Stimulated activated CD8-positive, alpha-beta memory T cell treated with anti-CD3 and anti-CD28 coated beads, Interleukin-7, amount 100 ng/mL, for 24 hours (primary cell): ENCODE measurements around the gene PIGA.
"Not testable (repeated sequence)": the region's sequence is repeated elsewhere in the genome, so short reads cannot be mapped to it uniquely, and the experiment has no call there.

Source experiments
- DNase-seq: peaks from one replicate; pipeline ENCODE4 v3.0.0-alpha.2; 2020; ENCODE audit warnings: low read depth

The PIGA gene

DNA sequence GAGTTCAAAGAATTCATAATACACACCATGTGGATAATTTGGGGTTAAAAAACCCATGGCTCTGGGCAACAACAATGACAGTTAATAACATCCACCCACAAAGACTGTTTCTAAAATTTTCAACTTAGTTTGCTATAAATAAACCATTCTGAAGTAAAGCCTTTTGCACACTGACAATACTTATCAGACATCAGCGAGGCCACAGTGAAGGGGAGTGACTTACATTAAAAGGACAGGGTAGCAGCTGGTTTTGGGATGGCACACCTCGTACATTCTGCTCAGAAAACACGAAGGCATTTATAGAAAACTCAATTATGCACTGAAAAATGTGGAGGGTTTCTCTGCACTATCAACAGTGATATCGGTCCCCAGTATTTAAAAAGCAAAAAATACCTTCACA lies 15.0 kb downstream of the PIGA start:
- no peak for DNase-seq

DNA sequence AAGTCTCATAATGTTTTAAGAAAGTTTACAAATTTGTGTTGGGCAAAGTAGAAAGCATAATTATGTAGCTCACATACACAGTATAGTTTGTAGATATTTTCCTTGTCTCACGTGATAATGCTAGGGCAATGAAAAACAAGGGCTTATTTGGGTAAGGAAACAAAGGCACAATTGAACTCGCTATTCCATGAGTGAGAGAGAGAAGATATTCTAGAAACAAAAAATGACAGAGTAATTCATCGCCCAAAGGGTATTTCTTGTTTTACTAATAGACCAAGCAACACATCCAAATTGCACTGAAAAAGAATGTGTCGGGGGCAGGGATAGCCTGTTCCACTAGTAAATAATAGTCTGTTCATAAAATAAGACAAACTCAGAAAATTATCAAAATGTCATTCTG lies 16.2 kb downstream of the PIGA start:
- DNase-seq = no peak

DNA sequence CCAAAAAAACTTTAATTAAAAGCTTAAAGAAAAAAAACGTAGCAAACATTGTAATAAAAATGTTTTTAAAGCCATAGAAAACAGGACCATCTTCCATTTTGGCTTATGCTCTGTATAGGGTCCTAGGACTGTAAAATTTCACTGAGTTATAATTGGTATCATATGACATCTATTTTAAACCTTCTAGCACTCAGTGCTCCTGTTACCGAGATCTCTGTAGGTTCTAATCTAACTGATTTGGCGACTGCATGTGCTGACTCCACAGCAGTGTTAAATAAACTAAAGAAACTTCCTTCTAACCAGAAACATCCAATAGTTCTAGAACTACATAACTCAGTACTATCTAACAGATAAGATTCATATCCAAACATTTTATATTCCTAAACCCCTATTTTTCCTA lies 19.8 kb downstream of the PIGA start, which contains the start of gene ASB11:
TSS of gene ASB11 (minus strand) at position 132 of the 400 bp plus-strand sequence. CDS start at position 97, 35 bp downstream.
- DNase-seq = no peak

GRCh38 chrX:15314472-15314871 lies 20.9 kb downstream of the PIGA start:
- DNase-seq = no peak

GRCh38 chrX:15311119-15311518 lies 24.2 kb downstream of the PIGA start:
- no peak for DNase-seq

- no peak for DNase-seq
These were observed 25.2 kb downstream of the PIGA start for GRCh38 chrX:15310117-15310516.

GRCh38 chrX:15305899-15306298 lies 29.4 kb downstream of the PIGA start:
- DNase-seq = not testable (repeated sequence)

GRCh38 chrX:15301924-15302323 lies 33.4 kb downstream of the PIGA start:
- no peak for DNase-seq

- no peak for DNase-seq
These were observed 35.1 kb downstream of the PIGA start for GRCh38 chrX:15299941-15300851.

GRCh38 chrX:15298780-15299179 lies 36.5 kb downstream of the PIGA start:
- no peak for DNase-seq

- no peak for DNase-seq
These were observed 37.1 kb downstream of the PIGA start for GRCh38 chrX:15298201-15298600.

GRCh38 chrX:15293451-15293850 lies 41.9 kb downstream of the PIGA start:
- no peak for DNase-seq

DNA sequence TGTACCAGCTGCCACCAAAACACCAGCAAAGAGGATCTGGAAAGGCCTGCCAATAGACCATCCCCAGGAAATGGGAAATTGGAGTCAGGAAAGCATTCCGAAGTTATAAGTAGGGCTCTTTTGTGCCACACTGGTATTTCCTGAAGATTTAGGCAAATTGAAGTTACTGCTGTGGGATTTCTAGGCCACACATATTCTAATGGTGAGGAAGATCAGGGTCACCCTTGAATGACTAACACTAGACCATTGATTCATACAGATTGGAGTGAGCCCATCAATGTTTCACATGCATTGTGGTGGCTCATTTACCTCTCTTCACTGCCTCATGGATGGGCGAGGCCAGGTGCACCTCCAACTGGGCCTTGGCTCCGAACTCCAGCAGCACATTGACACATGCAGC lies 42.5 kb downstream of the PIGA start:
- DNase-seq = no peak

DNA sequence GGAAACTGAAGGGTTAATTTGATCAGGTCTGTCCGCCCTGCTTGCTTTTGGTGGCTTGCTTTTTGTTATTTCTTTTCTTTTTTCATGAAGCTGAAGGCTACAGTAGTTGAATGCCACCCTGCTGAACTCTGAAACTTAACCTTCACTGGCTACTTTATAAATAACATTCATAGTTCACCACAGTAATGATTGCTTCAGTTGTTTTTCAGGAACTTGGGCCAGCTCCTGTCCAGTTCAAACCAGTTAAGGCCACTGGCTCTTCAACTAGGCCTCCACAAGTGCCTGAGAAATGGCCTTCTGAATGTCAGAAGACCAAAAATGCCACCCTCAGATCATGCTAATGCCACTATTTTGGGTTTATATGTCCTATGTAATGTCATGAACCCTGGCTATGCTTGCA lies 57.7 kb downstream of the PIGA start:
- no peak for DNase-seq

DNA sequence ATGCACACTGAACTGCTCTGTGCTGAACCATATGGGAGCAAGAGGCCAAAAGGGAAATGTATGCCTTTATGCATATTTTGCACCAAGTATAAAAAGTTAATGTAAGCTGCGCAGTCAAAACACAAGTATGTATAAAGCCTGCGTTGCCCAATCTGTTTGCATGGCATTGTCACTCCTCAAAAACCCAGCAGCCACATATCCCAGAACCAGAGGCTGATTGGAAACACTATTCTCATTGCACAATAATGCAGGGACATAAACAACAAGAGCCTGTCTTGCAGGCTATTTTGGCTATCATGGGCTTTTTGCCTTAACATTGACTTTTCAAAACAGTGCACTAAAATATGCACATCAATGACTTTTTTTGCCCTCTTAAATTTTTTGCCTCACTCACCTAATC lies 60.4 kb downstream of the PIGA start:
- DNase-seq = no peak

GRCh38 chrX:15273275-15273674 lies 62.0 kb downstream of the PIGA start:
- not testable (repeated sequence) for DNase-seq

- DNase-seq = no peak
These were observed 63.6 kb downstream of the PIGA start for GRCh38 chrX:15271757-15272156.

DNA sequence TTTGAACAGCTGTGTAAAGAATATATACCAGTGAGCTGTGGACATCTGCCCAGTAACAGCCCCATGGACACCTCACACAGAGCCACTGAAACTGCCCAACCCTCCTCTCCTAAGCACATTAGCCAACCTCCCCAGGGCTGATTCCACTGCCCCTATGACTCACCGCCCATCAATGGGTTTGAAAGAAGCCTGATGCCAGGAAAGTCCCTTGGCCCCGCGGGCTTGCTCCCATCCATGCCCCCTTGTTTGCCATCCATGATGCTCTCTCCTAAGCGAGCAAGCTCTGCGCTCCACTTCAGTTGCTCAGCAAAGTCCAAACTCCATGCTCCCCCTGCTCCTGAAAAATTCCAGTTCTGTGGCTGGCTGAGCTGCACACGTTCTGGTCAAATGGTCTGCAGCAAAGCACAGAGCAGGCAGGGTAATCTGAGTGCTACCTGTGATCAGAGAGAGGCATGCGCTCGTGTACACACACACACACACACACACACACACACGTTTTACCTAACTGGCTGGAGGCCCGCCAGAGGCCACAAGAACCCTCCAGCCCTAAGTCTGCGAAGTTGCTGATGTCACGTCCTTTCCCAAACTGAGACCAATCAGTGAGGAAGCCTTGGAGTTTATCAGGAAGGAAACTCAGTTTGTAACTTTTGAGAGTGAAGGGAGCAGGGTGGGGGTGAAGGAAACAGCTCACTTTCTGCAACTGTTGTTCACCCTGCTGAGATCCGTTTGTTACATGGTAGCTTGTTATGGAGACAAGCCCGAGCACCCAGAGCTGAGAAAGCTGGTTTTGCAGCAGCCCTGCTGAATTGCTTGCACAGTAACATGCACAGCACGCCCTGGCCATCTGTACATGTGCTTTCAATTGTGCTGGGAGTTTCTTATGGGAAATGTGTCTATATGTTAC lies 65.5 kb downstream of the PIGA start, which contains the start of gene ASB9:
TSS of gene ASB9 (minus strand) at position 466 of the 904 bp plus-strand sequence. CDS start at position 257, 209 bp downstream.
- no peak for DNase-seq
